HG03439 (cell line): Measurements from ENCODE around the gene NR2F2.

Experiments used
- ATAC-seq: cut with Tn5 transposase; IDR thresholded peaks from one replicate; pipeline ENCODE4 v1.9.1; 2021; ENCODE audit warnings: mild to moderate bottlenecking, moderate library complexity; ENCODE audit not compliant: unreplicated experiment

Gene NR2F2

GRCh38 chr15:96331144-96331944 lies 844 bp downstream of the NR2F2 start:
- ATAC-seq, result no peak

- ATAC-seq, result no peak
Observed at GRCh38 chr15:96331945-96332636, 1.6 kb downstream of the NR2F2 start.

GRCh38 chr15:96332637-96333121 lies 2.2 kb downstream of the NR2F2 start:
- ATAC-seq, result no peak

GRCh38 chr15:96333131-96334016 lies 2.9 kb downstream of the NR2F2 start:
- no peak for ATAC-seq

- no peak for ATAC-seq
Observed at GRCh38 chr15:96334017-96334704, 3.7 kb downstream of the NR2F2 start.

GRCh38 chr15:96334705-96335410 lies 4.4 kb downstream of the NR2F2 start:
- no peak for ATAC-seq

GRCh38 chr15:96335411-96336024 lies 5.0 kb downstream of the NR2F2 start:
- ATAC-seq, result no peak

- ATAC-seq, result no peak
Observed at GRCh38 chr15:96336108-96336595, 5.7 kb downstream of the NR2F2 start.

- ATAC-seq, result no peak
Observed at GRCh38 chr15:96336596-96337364, 6.3 kb downstream of the NR2F2 start.

- ATAC-seq, result no peak
Observed at GRCh38 chr15:96337365-96338023, 7.0 kb downstream of the NR2F2 start.

GRCh38 chr15:96338074-96338765 lies 7.7 kb downstream of the NR2F2 start:
- ATAC-seq, result no peak

- ATAC-seq, result no peak
Observed at GRCh38 chr15:96338766-96339618, 8.5 kb downstream of the NR2F2 start.

- no peak for ATAC-seq
Observed at GRCh38 chr15:96339619-96340347, 9.3 kb downstream of the NR2F2 start.

GRCh38 chr15:96340348-96340597 lies 9.8 kb downstream of the NR2F2 start:
- ATAC-seq, result no peak

GRCh38 chr15:96340598-96341512 lies 10.4 kb downstream of the NR2F2 start:
- no peak for ATAC-seq
